Esophagus muscularis mucosa (tissue), 4 donors: ENCODE data around the gene RSU1. TPM values are rescaled to one million over a fixed set of nuclear protein-coding genes. Genes with fewer than 3 reads are reported as not detected.

ENCODE experiments used
- DNase-seq: peaks from one replicate; pipeline ENCODE4 v3.0.0-alpha.2; 2017; ENCODE audit errors: extremely low spot score
- H3K27ac ChIP-seq, 4 donors: fragments of 200-600 bp; sonication (generic); replicated peaks in 1 of 4; 1 replicate in 3 of 4; 2 replicates in 1 of 4; pipeline ENCODE4 v1.5.1; 2016 to 2019; ENCODE audit warnings: mild to moderate bottlenecking in 1 of 4
- H3K27me3 ChIP-seq, 4 donors: fragments of 200-600 bp; sonication (generic); one replicate each; pipeline versions ENCODE4 v1.5.1 to v1.6.0; 2016 to 2019
- H3K36me3 ChIP-seq, 4 donors: fragments of 200-600 bp; sonication (generic); one replicate each; pipeline ENCODE4 v1.5.1; 2016 to 2019
- H3K4me1 ChIP-seq, 4 donors: fragments of 200-600 bp; sonication (generic); one replicate each; pipeline ENCODE4 v1.5.1; 2016 to 2019
- H3K4me3 ChIP-seq, 4 donors: fragments of 200-600 bp; sonication (generic); 1 replicate in 2 of 4; 2 replicates in 2 of 4; pipeline ENCODE4 v1.5.1; 2016 to 2019; ENCODE audit warnings: mild to moderate bottlenecking in 4 of 4, moderate library complexity in 1 of 4
- H3K9me3 ChIP-seq, 4 donors: fragments of 200-600 bp; sonication (generic); 1 replicate in 3 of 4; 2 replicates in 1 of 4; pipeline ENCODE4 v1.5.1; 2016 to 2019
- CTCF ChIP-seq, 3 experiments: fragments of 200-600 bp in 2 of 3; fragments of 450-650 bp in 1 of 3; sonication (generic) in 2 of 3; IDR thresholded peaks; one replicate each; pipeline ENCODE4 v1.5.1; 2017 to 2019; ENCODE audit warnings: antibody characterized with exemption in 3 of 3, mild to moderate bottlenecking in 2 of 3, moderate library complexity in 1 of 3
- EP300 ChIP-seq: sonication (generic); formaldehyde crosslinking; IDR thresholded peaks from one replicate; pipeline ENCODE4 v1.6.1; 2017; ENCODE audit warnings: antibody characterized with exemption
- POLR2A ChIP-seq: fragments of 450-650 bp; IDR thresholded peaks from one replicate; pipeline ENCODE4 v1.6.1; 2017; ENCODE audit warnings: antibody characterized with exemption, moderate library complexity, mild to moderate bottlenecking, low read depth
- POLR2AphosphoS5 ChIP-seq, 2 donors: sonication (generic); formaldehyde crosslinking; IDR thresholded peaks; one replicate each; pipeline ENCODE4 v1.6.1; 2017; ENCODE audit warnings: antibody characterized with exemption in 2 of 2
- WGBS: methylation state at CpG from one replicate; pipeline ENCODE4 v1.1.5; 2018; 5-methylcytosine and 5-hydroxymethylcytosine counted together
- intact Hi-C: fragments of 100-400 bp; cut with DNase I; formaldehyde crosslinking; loops from one replicate; pipeline ENCODE4 v1.15.1; 2023
- total RNA-seq, 4 donors: library from RNA; depleted of rRNA; stranded (reverse); fragments of >200 nt; gene quantifications; one replicate each; pipeline versions ENCODE4 v1.1.0 to v1.2.1, GENCODE V29; 2016

The RSU1 gene
- total RNA-seq, 4 donors from 2014 or later: 56.9 to 146 (median 90.7) TPM

- H3K4me3 ChIP-seq: no peak overlapping the region
- H3K9me3 ChIP-seq: no peaks in the 10 kb centered on the region
- H3K36me3 ChIP-seq: peaks cover 4 to 20% (median 9%) of the 10 kb centered on the region in 4 donors
- 82% methylated on average over 1 of the region's 1 CpG for WGBS
- no peak for DNase-seq
- H3K4me1 ChIP-seq: no peaks in the 10 kb centered on the region
- TF ChIP-seq EP300 (no peak), POLR2AphosphoS5 (IDR thresholded peaks at IDR 0.05) (no peak), CTCF (IDR thresholded peaks at IDR 0.05) (no peak), POLR2A (no peak)
- intact Hi-C loops: no loop called here
- H3K27ac ChIP-seq: no peak overlapping the region
- H3K27me3 ChIP-seq: no peaks in the 10 kb centered on the region
Measured at GRCh38 chr10:16689227-16689626, 128.0 kb downstream of the RSU1 start.

- Histone ChIP-seq H3K9me3 (no peaks in the 10 kb centered on the region), H3K4me3 (no peak overlapping the region), H3K27me3 (no peaks in the 10 kb centered on the region), H3K4me1 (no peaks in the 10 kb centered on the region), H3K27ac (no peak overlapping the region), H3K36me3 (peaks cover 0 to 6% (median 2%) of the 10 kb centered on the region in 4 donors)
- DNase-seq: no peak
- WGBS: 76% methylated on average over 2 of the region's 2 CpGs
- intact Hi-C loops: no loop called here
- TF ChIP-seq POLR2A (no peak), EP300 (no peak), POLR2AphosphoS5 (IDR thresholded peaks at IDR 0.05) (no peak), CTCF (IDR thresholded peaks at IDR 0.05) (no peak)
Measured at GRCh38 chr10:16686054-16686902, 130.9 kb downstream of the RSU1 start.

- H3K27me3 ChIP-seq: no peaks in the 10 kb centered on the region
- H3K4me1 ChIP-seq: no peaks in the 10 kb centered on the region
- no peak for DNase-seq
- TF ChIP-seq POLR2A: no peak
- TF ChIP-seq EP300: no peak
- TF ChIP-seq CTCF (IDR thresholded peaks at IDR 0.05): no peak
- TF ChIP-seq POLR2AphosphoS5 (IDR thresholded peaks at IDR 0.05): no peak
- intact Hi-C loops: no loop called here
- 95% methylated on average over 6 of the region's 6 CpGs for WGBS
- no peak overlapping the region for H3K27ac ChIP-seq
- H3K9me3 ChIP-seq: no peaks in the 10 kb centered on the region
- H3K36me3 ChIP-seq: peaks cover 0 to 6% (median 2%) of the 10 kb centered on the region in 4 donors
- no peak overlapping the region for H3K4me3 ChIP-seq
Measured at GRCh38 chr10:16685551-16685950, 131.7 kb downstream of the RSU1 start.

GRCh38 chr10:16681521-16681920 lies 135.7 kb downstream of the RSU1 start:
- peaks cover 0 to 3% (median 0%) of the 10 kb centered on the region in 4 donors for H3K4me1 ChIP-seq
- H3K4me3 ChIP-seq: no peak overlapping the region
- intact Hi-C loops: no loop called here
- DNase-seq: no peak
- no peak overlapping the region for H3K27ac ChIP-seq
- no peaks in the 10 kb centered on the region for H3K27me3 ChIP-seq
- no peaks in the 10 kb centered on the region for H3K36me3 ChIP-seq
- H3K9me3 ChIP-seq: no peaks in the 10 kb centered on the region
- 87% methylated on average over 1 of the region's 1 CpG for WGBS
- TF ChIP-seq CTCF (IDR thresholded peaks at IDR 0.05): no peak
